Fibroblast of skin of right quadriceps (primary cell): Measurements from ENCODE around the gene PRM2.

Experiments
- DNase-seq: peaks from one replicate; pipeline ENCODE4 v3.0.0-alpha.2; 2013

PRM2 gene

GRCh38 chr16:11242658-11243057 is 33.6 kb downstream of the PRM2 start:
- no peak for DNase-seq

- no peak for DNase-seq
Observed at GRCh38 chr16:11241480-11242204, 34.6 kb downstream of the PRM2 start.

DNA sequence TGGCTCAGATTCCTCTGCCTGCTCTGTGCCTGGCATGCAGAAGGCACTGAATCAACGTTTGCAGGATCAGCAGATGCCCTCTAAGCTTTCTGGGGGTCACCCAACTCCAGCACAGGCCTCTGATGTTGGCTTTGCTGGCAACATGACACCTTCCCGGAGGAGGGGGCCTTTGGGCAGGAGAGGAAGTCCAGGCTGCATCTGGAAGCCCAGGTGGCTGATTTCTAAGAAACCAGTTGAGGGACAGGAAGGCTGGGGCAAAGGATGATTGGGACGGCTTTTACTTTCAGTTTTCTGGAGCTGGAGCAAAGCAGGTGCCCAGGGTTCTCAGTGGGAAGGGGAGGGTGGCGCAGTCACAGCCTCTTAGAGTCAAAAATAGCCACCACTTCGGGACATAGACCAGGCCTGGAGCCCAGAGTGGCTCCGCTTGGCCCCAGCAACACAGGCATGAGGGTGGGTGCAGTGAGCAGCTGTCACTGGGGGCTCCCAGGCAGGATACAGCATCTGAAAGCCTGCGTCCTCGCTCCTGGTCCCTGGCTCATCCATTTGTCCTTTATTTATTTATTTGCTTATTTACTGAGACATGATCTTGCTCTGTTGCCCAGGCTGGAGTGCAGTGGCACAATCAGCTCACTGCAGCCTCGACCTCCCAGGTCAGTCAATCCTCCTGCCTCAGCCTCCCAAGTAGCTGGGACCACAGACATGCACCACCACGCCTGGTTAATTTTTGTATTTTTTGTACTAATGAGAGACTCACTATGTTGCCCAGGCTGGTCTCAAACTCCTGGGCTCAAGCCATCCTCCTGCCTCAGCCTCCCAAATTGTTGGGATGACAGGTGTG is 35.4 kb downstream of the PRM2 start:
- no peak for DNase-seq

GRCh38 chr16:11239644-11240632 is 36.3 kb downstream of the PRM2 start:
- DNase-seq, result no peak

DNA sequence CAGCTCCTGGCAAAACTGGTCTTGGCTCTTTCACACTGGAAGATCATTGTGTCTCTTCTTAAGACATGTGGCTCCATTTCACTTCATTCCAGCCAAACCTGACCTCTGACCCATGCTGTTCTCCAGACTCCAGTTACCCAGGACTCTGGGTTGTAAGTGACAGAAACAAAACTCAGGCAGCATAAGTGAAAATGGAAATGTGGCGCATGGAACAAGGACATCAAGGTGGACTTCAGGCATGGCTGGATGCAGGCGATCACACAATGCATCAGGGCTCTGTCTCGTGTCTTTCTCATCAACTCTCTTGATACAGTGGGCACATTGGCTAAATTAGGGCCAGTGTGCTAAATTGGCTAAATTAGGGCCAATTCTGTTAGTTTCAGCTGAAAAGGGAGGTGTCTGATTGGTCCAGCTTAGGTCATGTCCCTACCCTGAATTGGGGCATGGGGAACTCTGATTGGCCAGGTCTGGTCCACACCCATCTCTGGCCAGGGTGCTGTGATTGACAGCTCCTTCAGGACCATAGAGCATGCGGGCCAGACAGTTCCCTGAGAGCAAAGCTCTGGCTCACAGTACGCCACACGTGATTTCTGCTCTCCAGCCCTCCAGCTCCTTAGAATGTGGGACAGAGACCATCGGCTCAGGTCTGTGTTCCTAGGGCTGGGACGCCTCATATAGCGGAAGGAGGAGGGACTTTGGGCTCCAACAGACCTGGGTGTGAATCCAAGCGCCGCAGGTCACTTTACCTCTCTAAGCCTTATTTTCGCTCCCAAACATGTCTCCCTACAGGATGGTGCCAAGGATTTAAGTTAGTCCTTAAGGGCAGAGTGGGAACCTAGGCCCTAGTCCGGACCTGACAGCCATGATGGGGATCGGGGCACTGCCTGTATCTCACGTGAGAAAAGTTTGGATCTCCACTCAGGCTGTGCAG is 37.7 kb downstream of the PRM2 start:
- DNase-seq, result no peak

DNA sequence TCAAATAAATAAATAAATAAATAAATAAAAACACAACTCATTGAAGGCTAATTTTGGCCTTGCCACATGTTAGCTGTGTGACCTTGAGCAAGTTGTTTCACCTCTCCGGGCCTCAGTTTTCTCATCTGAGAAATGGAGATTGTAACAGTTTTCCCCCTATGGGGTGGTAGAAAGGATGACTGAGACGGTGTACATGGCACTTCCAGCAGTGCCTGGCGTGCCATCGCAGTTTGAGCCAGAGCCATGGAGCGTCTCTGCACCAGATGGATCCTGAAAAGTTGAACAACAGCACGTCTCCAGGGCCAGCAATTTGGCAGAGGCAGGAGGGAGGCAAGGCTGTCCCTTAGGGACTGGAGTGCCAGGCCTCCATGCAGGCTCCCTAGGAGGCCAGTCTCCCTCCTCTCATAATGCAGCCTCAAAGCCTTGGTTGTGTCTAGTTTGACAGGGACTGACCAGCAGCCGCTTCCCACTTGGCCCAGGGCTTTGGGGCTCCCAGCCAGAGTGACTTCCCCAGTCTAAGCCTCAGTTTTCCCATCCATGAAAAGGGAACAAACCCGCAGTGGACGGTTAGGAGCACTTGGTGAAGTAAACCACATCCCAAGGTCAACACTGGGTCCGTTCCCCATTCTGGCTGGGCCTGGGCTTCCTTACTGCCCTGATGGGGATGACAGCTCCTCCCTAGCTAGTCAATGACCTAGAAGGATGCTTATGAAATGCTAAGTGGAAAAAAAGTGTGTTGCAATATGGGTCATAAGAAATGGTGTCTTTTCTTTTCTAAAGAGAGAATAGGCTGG is 39.6 kb downstream of the PRM2 start:
- no peak for DNase-seq

GRCh38 chr16:11235703-11235991 is 40.6 kb downstream of the PRM2 start:
- DNase-seq, result no peak

GRCh38 chr16:11234884-11235702 is 41.2 kb downstream of the PRM2 start:
- no peak for DNase-seq

- DNase-seq, result no peak
Observed at GRCh38 chr16:11233727-11234376, 42.4 kb downstream of the PRM2 start.

DNA sequence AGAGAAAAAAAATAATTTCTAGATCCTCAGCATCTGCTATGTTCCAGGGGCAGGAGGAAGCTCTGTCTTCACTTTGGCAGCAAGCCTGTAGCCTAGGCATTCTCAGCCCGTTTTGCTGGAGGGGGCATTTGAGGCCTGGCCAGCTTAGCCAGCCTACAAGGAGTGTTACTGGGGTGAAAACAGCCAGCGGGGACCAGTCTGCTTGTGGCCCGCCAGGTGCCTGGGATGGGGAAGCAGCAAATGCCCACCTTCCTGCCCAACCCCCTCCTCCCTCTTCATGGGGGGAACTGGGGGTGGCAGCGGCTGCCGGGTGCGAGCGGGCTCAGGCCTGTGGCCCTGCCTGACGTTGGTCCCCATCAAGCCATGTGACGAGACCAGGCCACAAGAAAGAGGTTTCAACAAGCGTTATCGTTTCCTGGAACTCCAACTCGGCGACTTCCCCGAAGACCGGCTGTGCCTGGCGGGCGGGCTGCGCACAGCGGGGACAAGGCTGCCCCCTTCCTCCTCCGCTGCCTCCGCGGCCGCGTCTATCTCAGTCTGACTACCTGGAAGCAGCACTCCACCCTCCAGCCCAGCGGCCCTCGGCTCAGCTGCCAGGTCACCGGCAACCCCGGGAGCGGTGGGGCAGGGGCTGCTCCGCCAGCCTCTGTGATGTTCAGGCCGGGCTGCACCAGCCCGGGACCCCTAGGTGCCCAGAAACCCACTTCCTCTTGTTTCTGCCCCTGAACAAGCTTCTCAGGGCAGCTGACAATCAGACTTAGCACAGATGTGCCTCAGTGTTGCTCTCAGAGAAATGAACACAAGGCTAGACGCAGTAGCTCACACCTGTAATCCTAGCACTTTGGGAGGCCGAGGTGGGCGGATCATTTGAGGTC is 43.2 kb downstream of the PRM2 start:
- no peak for DNase-seq

GRCh38 chr16:11232302-11232851 is 43.9 kb downstream of the PRM2 start:
- no peak for DNase-seq

DNA sequence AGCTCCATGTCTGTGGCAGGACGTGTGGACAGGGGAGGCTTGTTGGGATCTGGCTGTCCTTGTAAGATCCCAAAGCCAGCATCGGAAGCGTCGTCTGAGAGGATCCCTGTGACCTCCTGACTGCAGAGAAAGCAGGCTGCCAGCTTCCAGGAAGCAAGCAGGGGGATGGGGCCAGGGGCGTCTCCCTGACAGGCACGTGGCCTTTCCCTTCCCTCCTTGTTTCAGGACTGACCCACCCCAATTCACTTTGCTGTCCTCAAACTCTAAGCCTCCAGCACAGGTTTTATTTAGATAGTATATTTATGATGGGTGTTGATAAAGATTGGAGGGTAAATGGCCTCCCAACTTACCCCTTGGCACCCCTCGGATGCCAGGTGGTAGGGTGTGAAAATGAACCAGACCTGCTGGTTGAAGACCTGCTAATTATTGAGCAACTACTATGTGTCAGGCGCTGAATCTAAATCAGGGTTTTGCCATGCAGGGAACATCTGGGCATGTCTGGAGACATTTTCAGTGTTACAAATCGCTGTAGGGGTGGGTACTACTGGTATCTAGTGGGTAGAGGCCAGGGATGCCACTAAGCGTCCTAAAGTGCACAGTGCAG is 44.8 kb downstream of the PRM2 start:
- no peak for DNase-seq

DNA sequence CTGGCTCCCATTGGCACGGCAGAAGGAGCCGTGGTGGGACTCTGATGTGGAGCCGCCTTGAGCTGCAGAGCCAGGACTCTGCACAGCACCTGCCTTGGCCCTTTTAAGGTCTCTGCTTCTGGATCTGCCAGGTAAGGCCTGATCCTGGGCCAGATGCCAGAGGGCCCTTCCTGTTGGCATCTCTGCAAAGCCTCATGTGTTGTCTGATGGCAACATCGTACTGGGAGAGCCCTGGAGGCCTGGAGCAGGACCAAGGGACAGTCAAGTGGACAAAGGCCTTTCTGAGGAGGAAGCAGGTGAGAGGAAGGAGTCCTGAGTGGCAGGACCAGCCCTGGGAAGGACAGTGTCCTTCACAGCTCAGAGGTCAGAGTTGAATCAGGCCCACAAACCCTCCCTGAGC is 46.4 kb downstream of the PRM2 start:
- DNase-seq, result no peak

- DNase-seq, result no peak
Observed at GRCh38 chr16:11229432-11229831, 46.8 kb downstream of the PRM2 start.

- DNase-seq, result no peak
Observed at GRCh38 chr16:11225677-11226549, 50.4 kb downstream of the PRM2 start.
